Stimulated activated CD4-positive, alpha-beta T cell treated with anti-CD3 and anti-CD28 coated beads, Interleukin-2, amount 100 ng/mL, for 24 hours (primary cell): ENCODE data around the gene CXorf49.
"Not testable (repeated sequence)": the region's sequence is repeated elsewhere in the genome, so short reads cannot be mapped to it uniquely, and the experiment has no call there.

Source experiments
- DNase-seq, 2 donors: peaks; one replicate each; pipeline ENCODE4 v3.0.0-alpha.2; 2020

The CXorf49 gene

GRCh38 chrX:71718185-71718584, at the start of gene CXorf49:
Gene CXorf49 (minus strand): TSS chrX:71718285. CDS start chrX:71718151, 134 bp downstream.
- not testable (repeated sequence) for DNase-seq

GRCh38 chrX:71767134-71767533, 49.0 kb upstream of the CXorf49 start:
- DNase-seq, result not testable (repeated sequence)

DNA sequence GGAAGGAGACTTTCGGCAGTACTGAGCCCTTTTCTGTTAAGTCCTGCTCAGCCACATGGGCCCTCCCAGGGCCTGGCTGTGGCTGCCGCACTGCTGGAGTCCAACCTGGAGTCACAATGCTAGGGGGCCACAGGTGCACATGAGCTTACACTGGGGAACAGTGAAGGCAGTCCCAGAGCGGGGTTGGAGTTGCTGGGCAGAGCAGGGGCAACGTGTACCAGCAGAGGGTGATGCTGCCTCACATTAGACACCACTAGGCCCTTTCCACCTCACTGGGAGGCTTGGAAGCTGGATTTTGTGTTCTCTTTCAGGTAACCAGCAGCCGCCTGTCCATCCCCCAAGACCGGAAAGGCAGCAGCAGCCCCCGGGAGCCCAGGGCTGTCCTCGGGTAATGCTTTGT, 47.5 kb upstream of the CXorf49 start:
- DNase-seq, result not testable (repeated sequence)

DNA sequence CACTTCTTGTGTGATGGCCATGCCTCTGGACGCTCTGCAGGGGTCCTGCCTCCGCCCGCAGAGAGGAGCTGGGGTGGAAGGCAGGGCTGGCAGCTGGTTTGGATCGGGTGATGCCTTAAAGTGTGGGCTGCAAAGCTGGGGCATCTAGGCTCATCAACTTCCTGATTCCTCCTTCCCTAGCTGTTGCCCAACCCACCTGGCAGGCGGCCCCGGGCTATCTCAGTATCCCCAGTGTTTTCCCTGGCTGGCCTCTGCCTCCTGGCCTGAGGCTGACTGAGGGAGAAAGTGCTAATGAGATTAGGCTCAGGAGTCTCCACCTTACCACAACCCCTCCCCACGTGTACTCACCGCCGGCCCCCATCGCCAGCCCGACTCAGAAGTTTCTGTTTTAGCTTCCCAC, 46.7 kb upstream of the CXorf49 start:
- not testable (repeated sequence) for DNase-seq

DNA sequence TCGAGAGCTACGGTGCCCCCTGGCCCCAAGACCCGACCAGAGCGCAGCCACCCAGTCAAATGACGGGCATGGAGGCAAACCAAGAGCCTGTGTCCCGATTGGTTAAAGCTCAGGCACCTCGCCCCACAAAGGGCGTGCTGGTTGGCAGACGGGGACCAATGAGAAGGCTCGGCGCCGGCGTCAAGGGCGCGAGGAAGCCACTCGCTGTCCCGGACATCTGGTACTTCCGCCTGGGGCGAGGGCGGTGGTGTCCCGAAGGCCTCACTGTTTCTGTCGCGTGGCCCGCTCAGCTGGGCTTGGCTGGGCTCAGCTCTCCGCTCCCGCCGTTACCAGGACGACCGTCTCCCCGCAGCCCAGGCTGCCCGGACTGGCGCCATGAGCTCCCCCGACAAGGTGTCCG, 45.0 kb upstream of the CXorf49 start, which contains the start of gene CXorf49B:
Gene CXorf49B, plus strand, starts transcription at position 301 of the 400 bp plus-strand sequence. Its CDS starts 75 bp downstream, at position 376.
- not testable (repeated sequence) for DNase-seq

GRCh38 chrX:71760688-71761281, 42.7 kb upstream of the CXorf49 start:
- not testable (repeated sequence) for DNase-seq

- DNase-seq, result not testable (repeated sequence)
Observed at GRCh38 chrX:71720289-71720886, 2.3 kb upstream of the CXorf49 start.

DNA sequence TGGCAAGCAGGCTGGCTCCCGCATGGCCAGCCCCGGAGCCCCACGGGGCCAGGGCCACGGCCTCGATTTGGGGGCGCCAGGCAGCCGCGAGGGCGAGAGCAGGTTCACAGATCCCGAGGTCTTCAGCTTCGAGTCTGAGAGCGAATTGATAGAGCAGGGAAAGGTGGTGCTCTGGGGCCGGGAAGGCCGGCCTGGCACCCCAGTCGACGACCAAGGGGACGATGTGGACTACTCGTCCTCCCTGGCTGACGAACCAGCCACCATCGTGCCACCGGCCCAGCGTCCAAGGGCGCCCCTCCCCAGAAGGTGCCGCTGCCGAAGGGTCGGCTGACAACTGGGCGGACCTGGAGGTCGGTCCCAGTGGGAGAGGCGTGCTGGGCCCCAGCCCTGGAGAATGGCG, 1.1 kb upstream of the CXorf49 start:
- peak in 1 of 2 donors; percentile 0 for DNase-seq

DNA sequence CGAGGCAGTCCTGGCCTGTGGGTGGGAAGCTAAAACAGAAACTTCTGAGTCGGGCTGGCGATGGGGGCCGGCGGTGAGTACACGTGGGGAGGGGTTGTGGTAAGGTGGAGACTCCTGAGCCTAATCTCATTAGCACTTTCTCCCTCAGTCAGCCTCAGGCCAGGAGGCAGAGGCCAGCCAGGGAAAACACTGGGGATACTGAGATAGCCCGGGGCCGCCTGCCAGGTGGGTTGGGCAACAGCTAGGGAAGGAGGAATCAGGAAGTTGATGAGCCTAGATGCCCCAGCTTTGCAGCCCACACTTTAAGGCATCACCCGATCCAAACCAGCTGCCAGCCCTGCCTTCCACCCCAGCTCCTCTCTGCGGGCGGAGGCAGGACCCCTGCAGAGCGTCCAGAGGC, 1.8 kb downstream of the CXorf49 start:
- not testable (repeated sequence) for DNase-seq

DNA sequence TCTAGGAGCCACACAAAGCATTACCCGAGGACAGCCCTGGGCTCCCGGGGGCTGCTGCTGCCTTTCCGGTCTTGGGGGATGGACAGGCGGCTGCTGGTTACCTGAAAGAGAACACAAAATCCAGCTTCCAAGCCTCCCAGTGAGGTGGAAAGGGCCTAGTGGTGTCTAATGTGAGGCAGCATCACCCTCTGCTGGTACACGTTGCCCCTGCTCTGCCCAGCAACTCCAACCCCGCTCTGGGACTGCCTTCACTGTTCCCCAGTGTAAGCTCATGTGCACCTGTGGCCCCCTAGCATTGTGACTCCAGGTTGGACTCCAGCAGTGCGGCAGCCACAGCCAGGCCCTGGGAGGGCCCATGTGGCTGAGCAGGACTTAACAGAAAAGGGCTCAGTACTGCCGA, 2.5 kb downstream of the CXorf49 start:
- not testable (repeated sequence) for DNase-seq

DNA sequence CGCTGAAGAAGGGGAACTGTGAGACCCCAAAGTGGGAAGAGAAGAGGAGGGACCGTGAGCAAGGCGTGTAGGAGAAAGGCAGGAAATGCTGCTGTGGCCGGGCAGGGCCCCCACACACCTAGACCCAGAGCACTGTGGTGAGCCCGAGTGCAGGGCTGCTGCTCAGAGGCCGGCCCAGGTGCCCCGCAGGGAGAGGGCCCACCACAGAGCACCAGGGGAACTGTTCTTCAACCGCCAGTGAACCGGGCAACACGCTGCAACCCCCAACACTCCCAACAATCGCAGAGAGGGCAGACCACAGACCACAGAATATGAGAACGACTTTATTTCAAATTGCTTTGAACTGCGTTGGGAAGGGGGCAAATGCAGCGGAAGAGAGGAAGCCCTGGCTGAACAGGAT, 4.0 kb downstream of the CXorf49 start:
- not testable (repeated sequence) for DNase-seq

- DNase-seq, result not testable (repeated sequence)
Observed at GRCh38 chrX:71702853-71703252, 15.2 kb downstream of the CXorf49 start.

DNA sequence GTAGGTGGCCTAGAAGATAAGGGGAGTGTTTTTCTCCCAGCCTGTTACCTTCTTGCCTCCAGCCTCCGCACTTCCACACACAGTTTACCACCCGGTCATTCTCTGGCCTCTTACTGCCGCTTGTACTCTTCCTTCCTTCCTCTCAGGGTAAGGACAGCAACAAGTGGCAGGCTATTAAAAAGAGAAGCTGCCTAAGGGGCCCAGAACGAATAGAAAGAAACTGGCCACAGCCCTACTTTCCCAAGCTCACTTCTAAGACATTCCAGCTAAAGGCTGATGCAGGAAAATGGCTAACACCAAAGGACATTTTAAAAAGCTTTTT, 19.1 kb downstream of the CXorf49 start:
- DNase-seq, result not testable (repeated sequence)

GRCh38 chrX:71698299-71699022, 19.6 kb downstream of the CXorf49 start:
- DNase-seq, result not testable (repeated sequence)

DNA sequence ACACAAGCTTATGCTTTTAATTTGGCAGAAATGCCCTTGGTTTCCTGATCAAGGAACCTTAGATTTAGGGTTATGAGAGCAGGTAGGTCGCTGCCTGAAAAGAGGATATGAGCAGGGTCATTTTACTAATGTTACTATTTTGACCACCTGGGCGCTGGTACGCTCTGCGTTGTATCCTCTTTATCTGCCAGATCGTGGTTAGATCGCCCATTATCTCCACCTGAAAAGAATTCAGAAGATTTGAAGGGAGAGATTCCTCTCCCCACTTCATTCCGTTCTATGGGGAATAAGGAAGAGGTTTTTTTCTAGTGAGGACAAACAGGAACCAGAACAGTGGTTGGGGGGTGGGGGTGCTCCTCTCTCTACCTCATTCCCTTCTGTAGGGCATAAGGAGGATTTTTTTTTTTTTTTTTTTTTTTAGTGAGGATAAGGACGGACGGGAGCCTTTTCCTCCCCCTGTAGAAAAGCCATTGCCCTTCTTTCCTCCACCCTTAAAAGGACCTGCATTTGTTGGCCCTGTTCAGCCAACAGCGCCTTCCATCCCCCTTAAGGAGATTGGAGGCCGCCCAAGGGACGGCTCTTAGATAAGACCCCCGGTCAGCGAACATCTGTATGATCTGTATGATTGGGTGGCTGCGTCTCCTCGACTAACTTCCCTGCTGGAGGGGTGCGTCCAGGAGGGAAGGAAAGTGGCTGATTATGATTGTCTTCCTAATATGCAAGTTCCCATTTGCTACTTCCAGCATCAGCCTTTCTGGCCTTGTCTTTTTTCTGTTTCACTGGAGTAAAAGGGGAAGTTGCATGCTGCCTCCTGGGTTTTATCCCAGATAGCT, 20.4 kb downstream of the CXorf49 start:
- not testable (repeated sequence) for DNase-seq

- DNase-seq, result not testable (repeated sequence)
Observed at GRCh38 chrX:71696641-71697465, 21.2 kb downstream of the CXorf49 start.

GRCh38 chrX:71679575-71680207, 38.4 kb downstream of the CXorf49 start:
- DNase-seq, result no peak

- not testable (repeated sequence) for DNase-seq
Observed at GRCh38 chrX:71677195-71677594, 40.9 kb downstream of the CXorf49 start.

- DNase-seq, result not testable (repeated sequence)
Observed at GRCh38 chrX:71676068-71676795, 41.9 kb downstream of the CXorf49 start.

GRCh38 chrX:71675636-71676035, 42.4 kb downstream of the CXorf49 start:
- not testable (repeated sequence) for DNase-seq

DNA sequence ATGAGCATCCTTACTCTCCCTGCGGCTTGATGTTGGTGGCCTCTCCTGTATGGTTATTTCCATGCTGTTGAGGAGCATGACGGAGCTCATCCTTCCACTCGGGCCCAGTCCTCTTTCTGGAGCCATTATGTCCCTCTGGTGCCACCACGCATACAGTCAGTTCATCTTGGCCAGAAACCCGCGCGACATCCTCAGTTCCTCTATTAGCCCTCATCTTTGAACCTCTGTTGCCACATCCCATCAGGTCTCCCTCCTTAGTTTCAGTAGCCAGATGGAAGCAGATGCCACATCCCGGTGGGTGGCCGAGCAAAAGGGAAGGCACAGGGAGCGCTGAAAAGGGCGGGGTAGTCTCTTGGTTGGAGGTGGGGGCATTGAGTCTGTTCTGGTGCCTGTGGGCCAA, 46.1 kb downstream of the CXorf49 start:
- DNase-seq, result no peak
